ENCODE results near the gene FMNL1.

DNA sequence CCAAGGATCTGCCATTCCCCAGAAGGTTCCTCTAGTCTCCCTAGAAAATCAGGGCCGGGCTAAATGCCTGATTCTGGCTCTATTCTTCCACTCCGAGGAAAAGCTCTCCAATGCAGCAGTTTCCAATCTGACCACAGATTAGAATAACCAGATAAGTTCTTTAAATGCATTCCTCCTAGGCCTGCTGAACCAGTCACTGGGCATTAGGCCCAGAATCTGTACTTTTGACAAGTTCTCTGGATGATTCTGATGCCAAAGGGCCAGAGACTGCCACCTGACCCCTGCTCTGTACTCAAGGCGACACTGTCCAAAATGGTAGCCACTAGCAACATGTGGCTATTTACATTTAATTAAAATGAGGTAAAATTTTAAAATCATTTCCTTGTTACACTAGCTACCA is 72.8 kb downstream of the FMNL1 start:
- TF ChIP-seq, protein P1, sequence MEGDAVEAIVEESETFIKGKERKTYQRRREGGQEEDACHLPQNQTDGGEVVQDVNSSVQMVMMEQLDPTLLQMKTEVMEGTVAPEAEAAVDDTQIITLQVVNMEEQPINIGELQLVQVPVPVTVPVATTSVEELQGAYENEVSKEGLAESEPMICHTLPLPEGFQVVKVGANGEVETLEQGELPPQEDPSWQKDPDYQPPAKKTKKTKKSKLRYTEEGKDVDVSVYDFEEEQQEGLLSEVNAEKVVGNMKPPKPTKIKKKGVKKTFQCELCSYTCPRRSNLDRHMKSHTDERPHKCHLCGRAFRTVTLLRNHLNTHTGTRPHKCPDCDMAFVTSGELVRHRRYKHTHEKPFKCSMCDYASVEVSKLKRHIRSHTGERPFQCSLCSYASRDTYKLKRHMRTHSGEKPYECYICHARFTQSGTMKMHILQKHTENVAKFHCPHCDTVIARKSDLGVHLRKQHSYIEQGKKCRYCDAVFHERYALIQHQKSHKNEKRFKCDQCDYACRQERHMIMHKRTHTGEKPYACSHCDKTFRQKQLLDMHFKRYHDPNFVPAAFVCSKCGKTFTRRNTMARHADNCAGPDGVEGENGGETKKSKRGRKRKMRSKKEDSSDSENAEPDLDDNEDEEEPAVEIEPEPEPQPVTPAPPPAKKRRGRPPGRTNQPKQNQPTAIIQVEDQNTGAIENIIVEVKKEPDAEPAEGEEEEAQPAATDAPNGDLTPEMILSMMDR (IDR thresholded peaks at IDR 0.05): no peak
- TF ChIP-seq, protein P2, sequence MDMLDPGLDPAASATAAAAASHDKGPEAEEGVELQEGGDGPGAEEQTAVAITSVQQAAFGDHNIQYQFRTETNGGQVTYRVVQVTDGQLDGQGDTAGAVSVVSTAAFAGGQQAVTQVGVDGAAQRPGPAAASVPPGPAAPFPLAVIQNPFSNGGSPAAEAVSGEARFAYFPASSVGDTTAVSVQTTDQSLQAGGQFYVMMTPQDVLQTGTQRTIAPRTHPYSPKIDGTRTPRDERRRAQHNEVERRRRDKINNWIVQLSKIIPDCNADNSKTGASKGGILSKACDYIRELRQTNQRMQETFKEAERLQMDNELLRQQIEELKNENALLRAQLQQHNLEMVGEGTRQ (IDR thresholded peaks at IDR 0.05): no peak
- TF ChIP-seq, protein P3, sequence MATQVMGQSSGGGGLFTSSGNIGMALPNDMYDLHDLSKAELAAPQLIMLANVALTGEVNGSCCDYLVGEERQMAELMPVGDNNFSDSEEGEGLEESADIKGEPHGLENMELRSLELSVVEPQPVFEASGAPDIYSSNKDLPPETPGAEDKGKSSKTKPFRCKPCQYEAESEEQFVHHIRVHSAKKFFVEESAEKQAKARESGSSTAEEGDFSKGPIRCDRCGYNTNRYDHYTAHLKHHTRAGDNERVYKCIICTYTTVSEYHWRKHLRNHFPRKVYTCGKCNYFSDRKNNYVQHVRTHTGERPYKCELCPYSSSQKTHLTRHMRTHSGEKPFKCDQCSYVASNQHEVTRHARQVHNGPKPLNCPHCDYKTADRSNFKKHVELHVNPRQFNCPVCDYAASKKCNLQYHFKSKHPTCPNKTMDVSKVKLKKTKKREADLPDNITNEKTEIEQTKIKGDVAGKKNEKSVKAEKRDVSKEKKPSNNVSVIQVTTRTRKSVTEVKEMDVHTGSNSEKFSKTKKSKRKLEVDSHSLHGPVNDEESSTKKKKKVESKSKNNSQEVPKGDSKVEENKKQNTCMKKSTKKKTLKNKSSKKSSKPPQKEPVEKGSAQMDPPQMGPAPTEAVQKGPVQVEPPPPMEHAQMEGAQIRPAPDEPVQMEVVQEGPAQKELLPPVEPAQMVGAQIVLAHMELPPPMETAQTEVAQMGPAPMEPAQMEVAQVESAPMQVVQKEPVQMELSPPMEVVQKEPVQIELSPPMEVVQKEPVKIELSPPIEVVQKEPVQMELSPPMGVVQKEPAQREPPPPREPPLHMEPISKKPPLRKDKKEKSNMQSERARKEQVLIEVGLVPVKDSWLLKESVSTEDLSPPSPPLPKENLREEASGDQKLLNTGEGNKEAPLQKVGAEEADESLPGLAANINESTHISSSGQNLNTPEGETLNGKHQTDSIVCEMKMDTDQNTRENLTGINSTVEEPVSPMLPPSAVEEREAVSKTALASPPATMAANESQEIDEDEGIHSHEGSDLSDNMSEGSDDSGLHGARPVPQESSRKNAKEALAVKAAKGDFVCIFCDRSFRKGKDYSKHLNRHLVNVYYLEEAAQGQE (IDR thresholded peaks at IDR 0.05): no peak
- TF ChIP-seq ZC3H11A (IDR thresholded peaks at IDR 0.05) (no peak), CHD2 (IDR thresholded peaks at IDR 0.05; ENCODE audit: low read length, partially characterized antibody) (no peak), MYC (IDR thresholded peaks at IDR 0.05; ENCODE audit: borderline replicate concordance, low read length) (no peak), KDM5A (IDR thresholded peaks at IDR 0.05) (no peak)
